Anterior cingulate cortex (tissue), 58 donors: ENCODE measurements around the gene USP34.
"Not testable (repeated sequence)": the region's sequence is repeated elsewhere in the genome, so short reads cannot be mapped to it uniquely, and the experiment has no call there.

Experiments
- DNase-seq, 58 donors: peaks; one replicate each; lab custom pipeline; 2025; lab: John Stamatoyannopoulos, UW

The USP34 gene

DNA sequence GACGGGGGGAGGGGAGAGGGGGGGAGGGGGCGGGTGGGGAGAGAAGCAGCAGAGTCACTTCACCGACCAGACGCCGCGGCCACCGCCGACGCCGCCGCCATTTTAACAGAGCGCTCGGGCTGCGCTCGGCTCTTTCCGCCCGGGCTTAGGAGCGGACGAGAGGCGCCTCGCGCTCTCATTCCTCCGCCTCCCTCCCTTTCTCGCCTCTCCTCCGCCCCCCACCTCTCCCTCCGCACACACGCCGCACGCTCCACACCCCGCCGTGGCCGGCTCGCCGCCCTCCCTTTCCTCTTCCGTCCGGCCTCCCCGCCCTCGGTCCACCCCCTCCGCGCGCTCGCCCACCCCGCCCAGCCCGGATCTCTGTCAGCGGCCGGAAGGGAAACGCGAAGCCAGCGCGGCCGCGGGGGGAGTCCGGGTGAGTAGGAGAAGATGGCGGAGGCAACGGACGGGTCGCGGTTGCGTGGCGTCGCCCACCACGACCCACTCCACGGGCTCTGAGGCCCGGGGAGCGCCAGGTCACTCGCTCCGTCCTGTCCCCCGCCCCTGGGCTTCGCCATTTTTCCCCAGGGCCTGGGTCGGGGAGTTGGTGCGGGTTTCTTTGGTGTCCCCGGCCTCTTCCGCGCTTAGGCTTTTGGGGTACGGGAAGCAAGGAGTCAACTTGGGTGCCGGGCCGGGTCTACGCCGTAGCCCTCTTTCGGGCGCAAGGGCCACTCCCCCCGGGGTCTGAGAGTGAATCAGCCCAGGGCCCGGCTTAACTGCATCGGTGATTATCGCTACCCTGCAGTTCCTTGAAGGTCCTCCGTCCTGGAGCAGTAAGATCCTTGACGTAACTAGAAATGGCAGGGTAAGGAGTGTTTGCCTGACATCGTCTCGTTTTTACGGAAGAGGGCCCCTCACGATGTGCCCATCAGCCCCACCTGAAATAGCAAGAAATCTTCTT lies at the start of gene USP34:
TSS of gene USP34 (minus strand) at position 123 of the 940 bp plus-strand sequence. CDS start 395 bp downstream, outside the sequence.
- peak; percentile 49 to 97 (median 92) for DNase-seq

DNA sequence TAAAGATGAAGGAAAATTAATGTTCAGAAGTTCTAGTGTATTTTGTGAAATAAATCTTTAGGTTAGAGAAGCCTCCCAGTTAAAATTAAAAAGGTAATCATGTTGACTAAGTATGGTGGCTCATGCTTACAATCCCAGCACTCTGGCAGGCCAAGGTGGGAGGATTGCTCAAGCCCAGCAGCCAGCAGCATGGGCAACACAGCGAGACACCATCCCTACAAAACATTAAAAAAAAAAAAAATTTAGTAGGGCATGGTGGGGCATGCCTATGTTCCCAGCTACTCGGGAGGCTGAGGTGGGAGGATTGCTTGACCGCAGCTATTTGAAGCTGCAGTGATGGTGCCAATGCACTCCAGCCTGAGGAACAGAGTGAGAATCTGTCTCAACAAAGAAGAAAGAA lies 49.4 kb upstream of the USP34 start:
- DNase-seq = no peak

- no peak for DNase-seq
Observed at GRCh38 chr2:61512768-61513398, 42.0 kb upstream of the USP34 start.

DNA sequence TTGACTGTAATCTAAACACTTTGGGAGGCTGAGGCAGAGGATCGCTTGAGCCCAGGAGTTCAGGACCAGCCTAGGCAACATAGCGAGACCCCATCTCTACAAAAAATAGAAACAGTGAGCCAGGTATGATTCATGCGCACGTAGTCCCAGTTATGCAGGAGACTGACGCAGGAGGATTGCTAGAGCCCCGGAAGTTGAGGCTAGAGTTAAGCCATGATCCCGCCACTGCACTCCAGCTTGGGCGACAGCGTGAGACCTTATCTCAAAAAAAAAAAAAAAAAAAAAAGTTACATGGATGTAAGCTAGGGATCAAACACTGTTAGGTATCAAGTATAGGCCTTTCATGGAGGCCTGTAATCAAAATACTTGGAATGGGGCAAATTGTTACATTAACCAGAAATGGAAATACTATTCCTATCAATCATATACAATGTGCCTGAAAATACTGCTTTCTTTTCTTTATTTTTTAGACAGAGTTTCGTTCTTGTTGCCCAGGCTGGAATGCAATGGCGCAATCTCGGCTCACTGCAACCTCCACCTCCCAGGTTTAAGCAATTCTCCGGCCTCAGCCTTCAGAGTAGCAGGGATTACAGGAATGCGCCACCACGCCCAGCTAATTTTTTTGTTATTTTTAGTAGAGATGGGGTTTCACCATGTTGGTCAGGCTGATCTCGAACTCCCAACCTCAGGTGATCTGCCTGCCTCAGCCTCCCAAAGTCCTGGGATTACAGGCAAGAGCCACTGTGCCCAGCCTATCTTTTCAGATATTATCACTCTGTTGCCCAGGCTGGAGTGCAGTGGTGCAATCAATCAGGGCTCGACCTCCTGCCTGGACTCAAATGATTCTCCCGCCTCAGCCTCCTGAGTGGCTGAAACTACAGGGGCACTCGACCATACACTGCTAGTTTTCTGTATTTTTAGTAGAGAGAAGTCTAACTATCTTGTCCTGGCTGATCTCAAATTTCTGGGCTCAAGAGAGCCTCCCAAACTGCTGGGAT lies 40.1 kb upstream of the USP34 start:
- DNase-seq = no peak

GRCh38 chr2:61504949-61505348 lies 34.1 kb upstream of the USP34 start:
- DNase-seq = no peak

DNA sequence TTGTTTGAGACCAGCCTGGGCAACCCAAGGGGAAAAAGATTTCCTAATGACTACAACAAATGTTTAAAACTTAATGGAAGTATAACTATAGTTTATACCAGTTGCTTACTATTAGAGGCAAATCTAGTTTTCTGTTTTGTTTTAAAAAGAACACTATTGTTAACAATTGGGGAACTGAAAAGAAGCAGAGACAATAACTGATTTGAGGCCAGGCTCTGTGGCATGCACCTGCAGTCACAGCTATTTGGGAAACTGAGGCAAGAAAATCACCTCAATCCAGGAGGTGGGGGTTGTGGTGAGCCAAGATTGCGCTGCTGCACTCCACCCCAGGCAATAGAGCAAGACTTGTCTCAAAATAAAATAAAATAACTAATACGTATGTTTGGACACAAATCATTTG lies 28.2 kb upstream of the USP34 start:
- no peak for DNase-seq

GRCh38 chr2:61493523-61493942 lies 22.6 kb upstream of the USP34 start:
- no peak for DNase-seq

DNA sequence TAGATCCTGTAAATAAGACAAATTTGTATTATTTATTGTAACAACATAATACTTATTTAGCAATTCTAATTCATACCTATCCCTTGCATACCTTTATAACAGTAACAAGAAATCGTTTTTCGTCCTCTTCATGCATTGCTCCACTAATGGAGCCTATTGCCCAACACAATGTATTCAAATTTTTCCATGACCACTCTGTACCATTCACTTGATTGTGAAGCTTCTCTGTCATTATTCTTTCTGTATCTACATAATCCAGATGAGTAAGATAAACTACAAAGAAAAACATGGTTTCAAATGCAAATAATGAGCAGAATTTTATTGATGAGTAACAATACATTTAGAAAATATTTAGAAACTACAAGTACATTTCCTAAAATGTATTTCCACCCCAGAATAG lies 21.6 kb upstream of the USP34 start:
- DNase-seq = no peak

- DNase-seq = no peak
Observed at GRCh38 chr2:61485281-61485680, 14.4 kb upstream of the USP34 start.

- DNase-seq = peak in 1 of 58 donors; percentile 4
Observed at GRCh38 chr2:61478086-61478485, 7.2 kb upstream of the USP34 start.

- DNase-seq = not testable (repeated sequence)
Observed at GRCh38 chr2:61476929-61477589, 6.2 kb upstream of the USP34 start.

DNA sequence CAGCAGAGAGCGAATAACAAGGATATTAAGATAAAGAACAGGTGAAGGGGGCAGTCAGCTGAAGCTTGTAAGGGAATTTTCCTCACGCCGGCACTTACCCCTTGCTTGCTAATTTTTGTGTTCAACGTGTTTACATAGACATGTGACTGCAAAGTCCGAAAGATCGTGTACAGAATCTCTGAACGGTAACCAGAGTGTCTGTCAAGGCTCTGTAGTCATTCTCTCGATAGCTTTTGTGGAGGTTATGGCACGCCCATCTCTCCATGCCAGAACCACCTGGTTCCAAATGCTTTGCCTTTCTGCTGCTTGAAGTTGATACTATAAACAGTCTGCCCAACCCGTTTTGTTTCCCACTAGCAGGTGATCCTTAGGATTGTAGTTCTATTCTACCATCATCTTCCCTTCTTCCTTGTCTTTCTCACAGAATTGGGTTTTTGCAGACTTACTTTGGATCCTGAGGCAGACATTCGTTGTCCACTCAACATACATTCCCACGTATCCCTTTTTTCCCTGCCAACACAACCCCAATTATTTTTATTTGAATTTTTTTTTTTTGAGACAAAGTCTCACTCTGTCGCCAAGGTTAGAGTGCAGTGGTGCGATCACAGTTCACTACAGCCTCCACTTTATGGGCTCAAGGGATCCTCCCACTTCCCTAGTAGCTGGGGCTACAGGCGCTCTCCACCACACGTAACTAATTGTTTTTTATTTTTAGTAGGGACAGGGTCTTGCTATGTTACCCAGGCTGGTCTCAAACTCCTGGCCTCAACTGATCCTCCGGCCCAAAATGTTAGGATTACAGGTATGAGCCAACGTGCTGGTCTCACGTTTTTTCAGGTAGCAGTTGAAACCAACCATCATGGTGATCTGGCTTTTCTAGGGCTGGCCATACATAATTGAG lies 1.3 kb upstream of the USP34 start:
- DNase-seq = peak in 9 of 58 donors; percentile 2 to 63 (median 32)

DNA sequence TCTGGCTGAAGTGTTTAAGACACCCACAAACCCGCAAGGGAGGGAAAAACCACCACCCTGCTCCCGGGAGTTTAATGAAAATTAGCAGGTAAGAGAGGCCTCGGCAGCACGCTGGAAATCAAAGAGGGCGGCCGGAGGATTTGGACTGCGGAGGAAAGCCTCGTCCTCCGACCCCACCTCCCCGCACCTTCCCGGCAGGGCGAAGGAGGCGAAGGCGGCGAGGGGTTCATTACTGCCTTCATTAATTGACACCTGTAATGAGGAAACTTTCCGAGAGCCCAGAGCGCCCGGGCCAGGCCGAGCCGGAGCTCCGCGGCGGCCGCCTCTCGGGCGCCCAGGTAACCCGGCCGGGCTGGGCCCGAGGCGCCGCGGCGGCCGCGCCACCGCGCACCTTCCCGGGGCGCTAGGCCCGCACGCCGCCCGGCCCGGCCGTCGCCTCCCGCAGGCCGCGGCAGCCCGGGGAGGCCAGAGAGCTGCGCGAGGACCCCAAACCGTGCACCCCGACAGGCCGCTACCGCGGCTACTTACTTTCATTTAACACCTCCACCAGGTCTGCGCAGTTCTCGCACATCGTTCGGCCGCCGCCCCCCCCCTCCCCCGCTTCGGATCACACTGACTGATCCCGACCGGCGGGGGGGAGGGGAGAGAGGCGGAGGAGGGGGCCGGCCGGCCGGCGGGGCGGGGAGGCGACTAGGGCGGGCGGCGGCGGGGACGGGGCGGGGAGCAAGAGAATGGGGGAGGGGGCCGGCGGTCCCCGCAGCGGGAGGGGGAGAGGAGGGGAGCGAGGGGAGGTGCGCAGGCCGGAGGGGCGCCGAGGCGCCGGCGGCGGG lies 550 bp downstream of the USP34 start:
- DNase-seq = peak in 56 of 58 donors; percentile 33 to 92 (median 84)

GRCh38 chr2:61469424-61470121 lies 1.3 kb downstream of the USP34 start:
- no peak for DNase-seq

- not testable (repeated sequence) for DNase-seq
Observed at GRCh38 chr2:61468231-61468630, 2.7 kb downstream of the USP34 start.

- DNase-seq = no peak
Observed at GRCh38 chr2:61465045-61465444, 5.8 kb downstream of the USP34 start.

DNA sequence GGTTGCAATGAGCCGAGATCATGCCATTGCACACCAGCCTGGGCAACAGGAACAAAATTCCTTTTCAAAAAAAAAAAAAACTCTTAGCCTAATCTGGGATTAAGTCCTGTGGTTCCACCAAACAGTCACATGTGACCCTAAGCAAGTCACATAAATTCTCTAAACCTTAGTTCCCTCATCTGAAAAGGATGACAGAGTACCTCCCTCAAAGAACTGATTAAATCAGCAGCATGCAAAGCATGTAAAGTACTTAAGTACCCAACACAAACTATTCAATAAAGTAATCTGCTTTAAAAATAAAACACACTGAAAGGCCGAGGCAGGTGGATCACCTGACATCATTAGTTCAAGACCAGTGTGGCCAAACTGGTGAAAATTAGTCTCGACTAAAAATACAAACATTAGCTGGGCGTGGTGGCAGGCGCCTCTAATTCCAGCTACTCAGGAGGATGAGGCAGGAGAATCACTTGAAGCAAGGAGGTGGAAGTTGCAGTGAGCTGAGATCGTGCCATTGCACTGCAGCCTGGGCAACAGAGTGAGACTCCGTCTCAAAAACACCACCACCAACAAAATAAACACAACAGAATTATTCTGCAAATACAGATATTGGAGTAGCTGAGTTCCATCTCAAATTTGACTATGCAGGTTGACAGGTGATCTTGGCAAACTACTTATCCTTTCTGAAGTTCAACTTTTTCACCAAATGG lies 7.0 kb downstream of the USP34 start:
- DNase-seq = no peak
